ENCODE results near the gene C17orf100. TPM values are rescaled to one million over a fixed set of nuclear protein-coding genes. Genes with fewer than 3 reads are reported as not detected.

Gene C17orf100
- total and polyA plus RNA-seq, 2 of the 13 experiments (the other 11 are each of a cell fraction or from before 2014, with no cell fraction given) = 3.6 to 8.7 TPM

DNA sequence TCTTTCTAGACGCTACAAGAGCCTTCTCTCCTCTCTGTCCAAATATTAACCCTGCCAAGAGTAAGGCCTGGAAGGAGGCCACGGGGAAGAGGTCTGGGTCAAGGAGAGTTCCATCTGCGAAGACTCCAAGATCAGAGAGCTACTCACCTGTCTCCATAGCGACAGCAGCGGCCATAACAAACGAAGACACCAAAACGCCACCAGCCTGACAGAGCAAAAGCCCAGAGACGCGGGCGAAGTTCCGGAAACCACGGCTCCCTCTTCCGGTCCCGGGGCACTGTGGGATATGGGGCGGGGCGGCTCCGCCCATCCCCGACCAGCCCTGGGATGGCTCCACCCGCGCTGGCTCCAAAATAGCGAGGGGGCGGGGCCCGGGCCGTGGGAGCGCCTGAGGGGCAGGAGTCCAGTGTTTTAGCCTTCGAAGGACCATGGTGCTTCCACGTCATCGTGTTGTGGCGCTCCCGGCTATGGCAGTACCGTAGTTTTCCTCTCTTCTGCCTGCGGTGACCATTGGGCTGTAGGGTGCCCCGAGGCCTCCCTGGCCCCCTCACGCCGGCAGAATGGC, at the start of gene C17orf100, which contains the start of gene MED31 (continued):
- TF ChIP-seq ZNF350 (CRISPR knock-in tag; IDR thresholded peaks at IDR 0.05; ENCODE audit: borderline replicate concordance, low read depth) (no peak; the same call in 1 of the 2 replicates), ZNF644 (CRISPR knock-in tag; IDR thresholded peaks at IDR 0.05; ENCODE audit: low read depth) (no peak), PITX1 (CRISPR knock-in tag; IDR thresholded peaks at IDR 0.05) (no peak), ZNF747 (CRISPR knock-in tag; IDR thresholded peaks at IDR 0.05; ENCODE audit: borderline replicate concordance) (no peak), KLF9 (CRISPR knock-in tag; IDR thresholded peaks at IDR 0.05; ENCODE audit: low read depth) (no peak), ZNF543 (CRISPR knock-in tag; IDR thresholded peaks at IDR 0.05) (no peak), RARA (CRISPR knock-in tag; IDR thresholded peaks at IDR 0.05) (no peak), WIZ (CRISPR knock-in tag; IDR thresholded peaks at IDR 0.05) (no peak), MLLT10 (CRISPR knock-in tag; IDR thresholded peaks at IDR 0.05) (no peak), RFXAP (CRISPR knock-in tag; IDR thresholded peaks at IDR 0.05; ENCODE audit: borderline replicate concordance) (no peak; the same call in 1 of the 2 replicates), IRF2 (CRISPR knock-in tag; IDR thresholded peaks at IDR 0.05) (0 out of 2 replicates have a peak, but pooled peaks have one; percentile 31)
- TF ChIP-seq, protein P1, sequence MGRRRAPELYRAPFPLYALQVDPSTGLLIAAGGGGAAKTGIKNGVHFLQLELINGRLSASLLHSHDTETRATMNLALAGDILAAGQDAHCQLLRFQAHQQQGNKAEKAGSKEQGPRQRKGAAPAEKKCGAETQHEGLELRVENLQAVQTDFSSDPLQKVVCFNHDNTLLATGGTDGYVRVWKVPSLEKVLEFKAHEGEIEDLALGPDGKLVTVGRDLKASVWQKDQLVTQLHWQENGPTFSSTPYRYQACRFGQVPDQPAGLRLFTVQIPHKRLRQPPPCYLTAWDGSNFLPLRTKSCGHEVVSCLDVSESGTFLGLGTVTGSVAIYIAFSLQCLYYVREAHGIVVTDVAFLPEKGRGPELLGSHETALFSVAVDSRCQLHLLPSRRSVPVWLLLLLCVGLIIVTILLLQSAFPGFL (CRISPR knock-in tag; IDR thresholded peaks at IDR 0.05) = no peak
- TF ChIP-seq, protein P2, sequence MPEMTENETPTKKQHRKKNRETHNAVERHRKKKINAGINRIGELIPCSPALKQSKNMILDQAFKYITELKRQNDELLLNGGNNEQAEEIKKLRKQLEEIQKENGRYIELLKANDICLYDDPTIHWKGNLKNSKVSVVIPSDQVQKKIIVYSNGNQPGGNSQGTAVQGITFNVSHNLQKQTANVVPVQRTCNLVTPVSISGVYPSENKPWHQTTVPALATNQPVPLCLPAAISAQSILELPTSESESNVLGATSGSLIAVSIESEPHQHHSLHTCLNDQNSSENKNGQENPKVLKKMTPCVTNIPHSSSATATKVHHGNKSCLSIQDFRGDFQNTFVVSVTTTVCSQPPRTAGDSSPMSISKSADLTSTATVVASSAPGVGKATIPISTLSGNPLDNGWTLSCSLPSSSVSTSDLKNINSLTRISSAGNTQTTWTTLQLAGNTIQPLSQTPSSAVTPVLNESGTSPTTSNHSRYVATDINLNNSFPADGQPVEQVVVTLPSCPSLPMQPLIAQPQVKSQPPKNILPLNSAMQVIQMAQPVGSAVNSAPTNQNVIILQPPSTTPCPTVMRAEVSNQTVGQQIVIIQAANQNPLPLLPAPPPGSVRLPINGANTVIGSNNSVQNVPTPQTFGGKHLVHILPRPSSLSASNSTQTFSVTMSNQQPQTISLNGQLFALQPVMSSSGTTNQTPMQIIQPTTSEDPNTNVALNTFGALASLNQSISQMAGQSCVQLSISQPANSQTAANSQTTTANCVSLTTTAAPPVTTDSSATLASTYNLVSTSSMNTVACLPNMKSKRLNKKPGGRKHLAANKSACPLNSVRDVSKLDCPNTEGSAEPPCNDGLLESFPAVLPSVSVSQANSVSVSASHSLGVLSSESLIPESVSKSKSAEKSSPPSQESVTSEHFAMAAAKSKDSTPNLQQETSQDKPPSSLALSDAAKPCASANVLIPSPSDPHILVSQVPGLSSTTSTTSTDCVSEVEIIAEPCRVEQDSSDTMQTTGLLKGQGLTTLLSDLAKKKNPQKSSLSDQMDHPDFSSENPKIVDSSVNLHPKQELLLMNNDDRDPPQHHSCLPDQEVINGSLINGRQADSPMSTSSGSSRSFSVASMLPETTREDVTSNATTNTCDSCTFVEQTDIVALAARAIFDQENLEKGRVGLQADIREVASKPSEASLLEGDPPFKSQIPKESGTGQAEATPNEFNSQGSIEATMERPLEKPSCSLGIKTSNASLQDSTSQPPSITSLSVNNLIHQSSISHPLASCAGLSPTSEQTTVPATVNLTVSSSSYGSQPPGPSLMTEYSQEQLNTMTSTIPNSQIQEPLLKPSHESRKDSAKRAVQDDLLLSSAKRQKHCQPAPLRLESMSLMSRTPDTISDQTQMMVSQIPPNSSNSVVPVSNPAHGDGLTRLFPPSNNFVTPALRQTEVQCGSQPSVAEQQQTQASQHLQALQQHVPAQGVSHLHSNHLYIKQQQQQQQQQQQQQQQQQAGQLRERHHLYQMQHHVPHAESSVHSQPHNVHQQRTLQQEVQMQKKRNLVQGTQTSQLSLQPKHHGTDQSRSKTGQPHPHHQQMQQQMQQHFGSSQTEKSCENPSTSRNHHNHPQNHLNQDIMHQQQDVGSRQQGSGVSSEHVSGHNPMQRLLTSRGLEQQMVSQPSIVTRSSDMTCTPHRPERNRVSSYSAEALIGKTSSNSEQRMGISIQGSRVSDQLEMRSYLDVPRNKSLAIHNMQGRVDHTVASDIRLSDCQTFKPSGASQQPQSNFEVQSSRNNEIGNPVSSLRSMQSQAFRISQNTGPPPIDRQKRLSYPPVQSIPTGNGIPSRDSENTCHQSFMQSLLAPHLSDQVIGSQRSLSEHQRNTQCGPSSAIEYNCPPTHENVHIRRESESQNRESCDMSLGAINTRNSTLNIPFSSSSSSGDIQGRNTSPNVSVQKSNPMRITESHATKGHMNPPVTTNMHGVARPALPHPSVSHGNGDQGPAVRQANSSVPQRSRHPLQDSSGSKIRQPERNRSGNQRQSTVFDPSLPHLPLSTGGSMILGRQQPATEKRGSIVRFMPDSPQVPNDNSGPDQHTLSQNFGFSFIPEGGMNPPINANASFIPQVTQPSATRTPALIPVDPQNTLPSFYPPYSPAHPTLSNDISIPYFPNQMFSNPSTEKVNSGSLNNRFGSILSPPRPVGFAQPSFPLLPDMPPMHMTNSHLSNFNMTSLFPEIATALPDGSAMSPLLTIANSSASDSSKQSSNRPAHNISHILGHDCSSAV (CRISPR knock-in tag; IDR thresholded peaks at IDR 0.05; ENCODE audit: borderline replicate concordance) = no peak
- TF ChIP-seq, protein P3, sequence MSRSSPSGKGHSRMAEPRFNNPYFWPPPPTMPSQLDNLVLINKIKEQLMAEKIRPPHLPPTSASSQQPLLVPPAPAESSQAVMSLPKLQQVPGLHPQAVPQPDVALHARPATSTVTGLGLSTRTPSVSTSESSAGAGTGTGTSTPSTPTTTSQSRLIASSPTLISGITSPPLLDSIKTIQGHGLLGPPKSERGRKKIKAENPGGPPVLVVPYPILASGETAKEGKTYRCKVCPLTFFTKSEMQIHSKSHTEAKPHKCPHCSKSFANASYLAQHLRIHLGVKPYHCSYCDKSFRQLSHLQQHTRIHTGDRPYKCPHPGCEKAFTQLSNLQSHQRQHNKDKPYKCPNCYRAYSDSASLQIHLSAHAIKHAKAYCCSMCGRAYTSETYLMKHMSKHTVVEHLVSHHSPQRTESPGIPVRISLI (CRISPR knock-in tag; IDR thresholded peaks at IDR 0.05; ENCODE audit: borderline replicate concordance) = no peak
- TF ChIP-seq, protein P4, sequence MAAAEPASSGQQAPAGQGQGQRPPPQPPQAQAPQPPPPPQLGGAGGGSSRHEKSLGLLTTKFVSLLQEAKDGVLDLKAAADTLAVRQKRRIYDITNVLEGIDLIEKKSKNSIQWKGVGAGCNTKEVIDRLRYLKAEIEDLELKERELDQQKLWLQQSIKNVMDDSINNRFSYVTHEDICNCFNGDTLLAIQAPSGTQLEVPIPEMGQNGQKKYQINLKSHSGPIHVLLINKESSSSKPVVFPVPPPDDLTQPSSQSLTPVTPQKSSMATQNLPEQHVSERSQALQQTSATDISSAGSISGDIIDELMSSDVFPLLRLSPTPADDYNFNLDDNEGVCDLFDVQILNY (CRISPR knock-in tag; conservative IDR thresholded peaks at IDR 0.05) = no peak
- TF ChIP-seq, protein P5, sequence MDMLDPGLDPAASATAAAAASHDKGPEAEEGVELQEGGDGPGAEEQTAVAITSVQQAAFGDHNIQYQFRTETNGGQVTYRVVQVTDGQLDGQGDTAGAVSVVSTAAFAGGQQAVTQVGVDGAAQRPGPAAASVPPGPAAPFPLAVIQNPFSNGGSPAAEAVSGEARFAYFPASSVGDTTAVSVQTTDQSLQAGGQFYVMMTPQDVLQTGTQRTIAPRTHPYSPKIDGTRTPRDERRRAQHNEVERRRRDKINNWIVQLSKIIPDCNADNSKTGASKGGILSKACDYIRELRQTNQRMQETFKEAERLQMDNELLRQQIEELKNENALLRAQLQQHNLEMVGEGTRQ (IDR thresholded peaks at IDR 0.05; ENCODE audit: low read depth, low read length) = no peak
- TF ChIP-seq, protein P5 (CRISPR knock-in tag; IDR thresholded peaks at IDR 0.05; ENCODE audit: borderline replicate concordance) = 0 out of 2 replicates have a peak, but pooled peaks have one; percentile 63
